NCI-H2029 (cell line): Measurements from ENCODE around the gene ZNF618.

ENCODE experiments used
- DNase-seq: peaks from one replicate; lab custom pipeline; 2025; lab: John Stamatoyannopoulos, UW

ZNF618 gene

DNA sequence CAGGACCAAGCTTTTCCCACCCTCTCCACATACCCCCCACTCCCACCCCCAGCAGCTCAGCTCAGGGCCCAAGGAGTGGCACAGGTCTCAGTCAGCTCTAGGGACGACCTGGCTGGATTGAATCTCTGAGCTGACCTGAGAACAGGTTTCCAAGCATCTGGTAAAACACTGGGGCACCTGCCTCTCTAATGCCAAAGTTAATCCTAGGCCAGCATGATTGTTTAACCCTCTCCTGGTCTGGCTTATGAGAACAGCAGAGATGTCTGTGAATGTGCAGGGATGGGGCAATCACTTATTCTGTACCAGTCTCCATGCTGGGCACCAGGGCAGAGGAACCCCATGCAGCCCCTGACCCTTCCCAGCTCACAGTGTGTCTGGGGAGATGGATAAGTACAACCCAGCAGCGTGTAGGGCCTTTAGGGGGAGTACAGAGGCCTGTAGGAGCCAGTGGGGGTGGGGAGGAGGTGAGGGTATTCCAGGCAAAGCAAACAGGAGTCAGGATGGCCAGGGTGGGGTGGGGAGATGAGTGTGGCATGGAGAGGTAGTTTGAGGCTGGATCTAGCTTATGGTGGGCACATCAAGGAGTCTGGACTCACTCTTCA is 223.7 kb downstream of the ZNF618 start:
- DNase-seq: no peak

DNA sequence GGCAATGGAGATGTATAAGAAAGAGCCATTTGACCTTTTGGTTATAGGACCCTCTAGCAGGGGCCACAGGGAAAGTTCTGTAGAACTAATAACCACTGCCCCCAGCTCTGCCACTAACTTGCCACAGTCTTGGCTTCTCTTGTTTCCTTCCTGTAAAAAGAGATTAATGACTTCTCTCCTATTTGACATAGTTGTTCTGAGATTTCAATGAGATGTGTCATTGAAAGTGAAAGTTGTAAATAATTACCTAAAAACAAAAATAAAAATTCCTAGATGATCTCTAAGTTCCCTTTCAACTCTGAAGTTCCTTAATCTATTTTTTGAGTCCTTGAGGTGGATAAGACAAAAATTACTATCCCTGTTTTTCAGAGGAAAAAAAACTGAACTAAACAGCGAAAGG is 224.4 kb downstream of the ZNF618 start:
- no peak for DNase-seq

- no peak for DNase-seq
Observed at GRCh38 chr9:114102484-114102883, 226.4 kb downstream of the ZNF618 start.

GRCh38 chr9:114105236-114105635 is 229.1 kb downstream of the ZNF618 start:
- no peak for DNase-seq
